ENCODE measurements around the gene PKD2.
"Not testable (repeated sequence)": the region's sequence is repeated elsewhere in the genome, so short reads cannot be mapped to it uniquely, and the experiment has no call there.

GRCh38 chr4:88122260-88122659, 114.8 kb downstream of the PKD2 start:
- not testable (repeated sequence) for TF ChIP-seq CTCF, POLR2A (IDR thresholded peaks at IDR 0.05)

Data from vagina (tissue), 2 donors.